IMR-90 (cell line): Measurements from ENCODE around the gene TSN. TPM values are rescaled to one million over a fixed set of nuclear protein-coding genes. Genes with fewer than 3 reads are reported as not detected.
"Not testable (repeated sequence)": the region's sequence is repeated elsewhere in the genome, so short reads cannot be mapped to it uniquely, and the experiment has no call there.

Experiments used
- ATAC-seq: fragments of 200-7000 bp; cut with Tn5 transposase; 2 replicates; pipeline ENCODE4 v1.9.1; 2020; ENCODE audit warnings: low read depth, mild to moderate bottlenecking, moderate library complexity
- BruUV-seq: library from RNA; stranded (reverse); fragments of 400-500 nt; replicated peaks from 2 replicates; lab custom pipeline; 2021; lab: Mats Ljungman, UMichigan
- CTCF ChIA-PET: fragments of 300-600 bp; formaldehyde crosslinking; extraction: SDS; loops from one replicate; lab custom pipeline; 2021; ENCODE audit warnings: antibody characterized with exemption; lab: Yijun Ruan, JAX
- POLR2A ChIA-PET: fragments of 300-600 bp; sonication (Branson Sonifier 250); formaldehyde crosslinking; loops from one replicate; lab custom pipeline; 2022; ENCODE audit warnings: antibody characterized with exemption; ENCODE audit not compliant: unreplicated experiment; lab: Charles Lee
- DNase-seq: peaks from one replicate; pipeline ENCODE4 v3.0.0; 2013
- H2AFZ ChIP-seq: replicated peaks from 2 replicates; pipeline ENCODE3; 2013; ENCODE audit warnings: low read length, mild to moderate bottlenecking; ENCODE audit not compliant: poor library complexity
- H2AK5ac ChIP-seq: 2 replicates; pipeline ENCODE4 v1.6.1; 2013; ENCODE audit warnings: low read depth, low read length, inconsistent platforms
- H2AK9ac ChIP-seq: replicated peaks from 2 replicates; pipeline ENCODE3; 2013; ENCODE audit warnings: mild to moderate bottlenecking, low read depth, low read length, moderate library complexity; ENCODE audit not compliant: poor library complexity
- H2BK120ac ChIP-seq: 2 replicates; pipeline ENCODE4 v1.6.1; 2013; ENCODE audit warnings: low read depth, low read length, inconsistent platforms
- H2BK15ac ChIP-seq: 3 replicates; pipeline ENCODE4 v1.6.1; 2013; ENCODE audit warnings: low read depth, low read length, inconsistent platforms
- H2BK20ac ChIP-seq: 2 replicates; pipeline ENCODE4 v1.6.1; 2013; ENCODE audit warnings: low read depth, mild to moderate bottlenecking, inconsistent platforms, low read length, moderate library complexity
- H2BK5ac ChIP-seq: 2 replicates; pipeline ENCODE4 v1.6.1; 2013; ENCODE audit warnings: mild to moderate bottlenecking, low read depth, low read length, inconsistent platforms; ENCODE audit not compliant: poor library complexity, severe bottlenecking
- H3K14ac ChIP-seq: replicated peaks from 2 replicates; pipeline ENCODE4 v1.6.1; 2013; ENCODE audit warnings: low read depth, low read length, inconsistent platforms
- H3K18ac ChIP-seq: 2 replicates; pipeline ENCODE4 v1.6.1; 2013; ENCODE audit warnings: low read depth, low read length, control low read depth
- H3K23ac ChIP-seq: 2 replicates; pipeline ENCODE4 v1.6.1; 2013; ENCODE audit warnings: low read depth, low read length, inconsistent platforms
- H3K27ac ChIP-seq: 2 replicates; pipeline ENCODE4 v1.5.1; 2013; ENCODE audit warnings: mild to moderate bottlenecking, control low read depth, low read length; ENCODE audit not compliant: insufficient read depth
- H3K27me3 ChIP-seq: 2 replicates; pipeline ENCODE4 v1.6.1; 2013; ENCODE audit warnings: low read length; ENCODE audit not compliant: control insufficient read depth, insufficient read depth
- H3K36me3 ChIP-seq: 2 replicates; pipeline ENCODE4 v1.6.1; 2013; ENCODE audit warnings: low read length, mixed read lengths; ENCODE audit not compliant: control insufficient read depth, insufficient read depth
- H3K4ac ChIP-seq: 2 replicates; pipeline ENCODE4 v1.6.1; 2013; ENCODE audit warnings: low read depth, low read length, inconsistent platforms
- H3K4me1 ChIP-seq: 2 replicates; pipeline ENCODE4 v1.6.1; 2013; ENCODE audit warnings: low read length, mixed read lengths; ENCODE audit not compliant: control insufficient read depth, insufficient read depth
- H3K4me2 ChIP-seq: 2 replicates; pipeline ENCODE4 v1.6.1; 2013; ENCODE audit warnings: low read depth, mild to moderate bottlenecking, control low read depth, low read length, moderate library complexity
- H3K4me3 ChIP-seq: 2 replicates; pipeline ENCODE4 v1.5.1; 2013; ENCODE audit warnings: low read depth, mild to moderate bottlenecking, control low read depth, low read length, moderate library complexity; ENCODE audit not compliant: insufficient read depth
- H3K56ac ChIP-seq: 2 replicates; pipeline ENCODE4 v1.6.1; 2013; ENCODE audit warnings: low read length, inconsistent platforms; ENCODE audit not compliant: insufficient read depth; ENCODE audit errors: extremely low read depth
- H3K79me1 ChIP-seq, 2 experiments: 2 replicates each; pipeline ENCODE4 v1.6.1; 2013; ENCODE audit warnings: low read length in 2 of 2, inconsistent platforms in 1 of 2, low read depth in 1 of 2
- H3K9ac ChIP-seq: 2 replicates; pipeline ENCODE4 v1.6.1; 2013; ENCODE audit warnings: low read depth, low read length, control low read depth
- H3K9me1 ChIP-seq: 2 replicates; pipeline ENCODE4 v1.6.1; 2013; ENCODE audit warnings: low read length, inconsistent platforms; ENCODE audit not compliant: insufficient read depth
- H3K9me3 ChIP-seq: 2 replicates; pipeline ENCODE4 v1.6.1; 2013; ENCODE audit warnings: low read length; ENCODE audit not compliant: control insufficient read depth, insufficient read depth
- H4K20me1 ChIP-seq: 2 replicates; pipeline ENCODE4 v1.6.1; 2013; ENCODE audit warnings: low read length, inconsistent platforms; ENCODE audit not compliant: insufficient read depth
- H4K5ac ChIP-seq: 2 replicates; pipeline ENCODE4 v1.6.1; 2013; ENCODE audit warnings: mild to moderate bottlenecking, low read depth, low read length, control low read depth
- H4K8ac ChIP-seq, 2 experiments: 2 replicates each; pipeline ENCODE4 v1.6.1; 2013; ENCODE audit warnings: low read depth in 2 of 2, low read length in 2 of 2, control low read depth in 1 of 2, inconsistent platforms in 1 of 2
- H4K91ac ChIP-seq: 2 replicates; pipeline ENCODE4 v1.6.1; 2013; ENCODE audit warnings: low read depth, low read length, inconsistent platforms; ENCODE audit not compliant: insufficient read depth
- BHLHE40 ChIP-seq: fragments of 150-350 bp; IDR thresholded peaks from 2 replicates; pipeline ENCODE4 v1.6.1; 2016; ENCODE audit warnings: mild to moderate bottlenecking, low read depth, low read length
- CEBPB ChIP-seq: IDR thresholded peaks from 2 replicates; pipeline ENCODE4 v1.6.1; 2012; ENCODE audit warnings: low read depth, low read length, improper control_type of control experiment
- MAFK ChIP-seq: IDR thresholded peaks from 2 replicates; pipeline ENCODE4 v1.6.1; 2012; ENCODE audit warnings: low read depth, low read length, improper control_type of control experiment
- MAZ ChIP-seq: IDR thresholded peaks from 2 replicates; pipeline ENCODE4 v1.6.1; 2012; ENCODE audit warnings: low read depth, mild to moderate bottlenecking, low read length, improper control_type of control experiment, moderate library complexity, borderline replicate concordance
- MXI1 ChIP-seq: IDR thresholded peaks from 2 replicates; pipeline ENCODE4 v1.6.1; 2012; ENCODE audit warnings: low read depth, mild to moderate bottlenecking, low read length, moderate library complexity, borderline replicate concordance
- POLR2A ChIP-seq: IDR thresholded peaks from 2 replicates; pipeline ENCODE4 v1.6.1; 2012; ENCODE audit warnings: mild to moderate bottlenecking, low read depth, low read length
- RAD21 ChIP-seq: IDR thresholded peaks from 2 replicates; pipeline ENCODE4 v1.6.1; 2012; ENCODE audit warnings: low read length, improper control_type of control experiment
- RCOR1 ChIP-seq: IDR thresholded peaks from 2 replicates; pipeline ENCODE4 v1.6.1; 2012; ENCODE audit warnings: mild to moderate bottlenecking, low read length, improper control_type of control experiment; ENCODE audit not compliant: insufficient replicate concordance
- WGBS, 2 experiments: methylation state at CpG; one replicate each; pipeline versions ENCODE4 v1.1.5 to v1.1.7; 2013; ENCODE audit warnings: missing lambda C conversion rate in 2 of 2; ENCODE audit not compliant: insufficient read length in 1 of 2; ENCODE audit errors: extremely low coverage in 2 of 2; 5-methylcytosine and 5-hydroxymethylcytosine counted together
- dilution Hi-C: fragments of 300-500 bp; cut with HindIII; formaldehyde crosslinking; loops from one replicate; pipeline ENCODE4 v1.14.3; 2018; ENCODE audit warnings: low sequenced_read_pairs; ENCODE audit not compliant: unreplicated experiment
- in situ Hi-C: fragments of 300-500 bp; cut with MboI; formaldehyde crosslinking; loops from 3 replicates; pipeline ENCODE4 v1.14.3; 2019; ENCODE audit warnings: low sequenced_read_pairs, inconsistent platforms, mixed read lengths
- intact Hi-C: fragments of 100-400 bp; cut with micrococcal nuclease; formaldehyde crosslinking; loops from 2 replicates; pipeline ENCODE4 v1.10.0; 2022
- polyA plus RNA-seq, 3 experiments: library from polyadenylated mRNA; depleted of rRNA; stranded (reverse); fragments of >200 nt; gene quantifications; 2 replicates each; pipeline ENCODE4 v1.2.3, GENCODE V29; 2012; ENCODE audit warnings: low replicate concordance in 1 of 3
- total RNA-seq: library from RNA; depleted of rRNA; stranded (reverse); fragments of >200 nt; gene quantifications from 2 replicates; pipeline ENCODE4 v1.2.3, GENCODE V29; 2012

The TSN gene
- total and polyA plus RNA-seq, 2 of the 4 experiments (the other 2 are of a cell fraction) = 31.0 to 56.3 TPM

GRCh38 chr2:121710470-121711170 lies 44.8 kb upstream of the TSN start:
- Histone ChIP-seq H3K18ac (peak overlapping the region; percentile 46), H2AK5ac (peak overlapping the region; percentile 81), H2BK20ac (peak overlapping the region; percentile 85), H3K4me3 (no peak overlapping the region), H3K9ac (no peak overlapping the region; the same call in 1 of the 2 replicates), H3K23ac (peak overlapping the region; percentile 39), H4K91ac (peak overlapping the region; percentile 90), H3K56ac (peak overlapping the region; percentile 33), H3K9me3 (no peaks in the 10 kb centered on the region), H3K27me3 (no peaks in the 10 kb centered on the region), H4K20me1 (no peaks in the 10 kb centered on the region), H3K4ac (peak overlapping the region; percentile 78), H3K27ac (peak overlapping the region; percentile 60; the same call in 1 of the 2 replicates), H3K14ac (peak overlapping the region; percentile 90), H4K5ac (peak overlapping the region; percentile 89), H2AK9ac (peak overlapping the region; percentile 37), H3K4me1 (peaks cover 10% of the 10 kb centered on the region), H3K9me1 (peaks cover 10% of the 10 kb centered on the region), H3K4me2 (peak overlapping the region; percentile 69), H2BK120ac (peak overlapping the region; percentile 84), H4K8ac (peak overlapping the region; percentile 54 to 85), H3K36me3 (no peaks in the 10 kb centered on the region), H2BK15ac (peak overlapping the region; percentile 88; the same call in 2 of the 3 replicates), H3K79me1 (no peaks in the 10 kb centered on the region), H2AFZ (peak overlapping the region; percentile 52), H2BK5ac (peak overlapping the region; percentile 48)
- TF ChIP-seq MAZ (no peak), MAFK (no peak), CEBPB (no peak), RAD21 (no peak), POLR2A (no peak), MXI1 (no peak), BHLHE40 (no peak), RCOR1 (no peak)
- dilution Hi-C loops = no loop called here
- ChIA-PET POLR2A (no interaction called here), CTCF (interaction anchor here (1.9 kb wide), 1 partner anchor 180 kb away, joined by 5 read pairs; the partner anchor contains the start of gene RNU4ATAC)
- ATAC-seq (peak; percentile 82), DNase-seq (no peak)
- WGBS, 2 experiments = no CpG with 5 or more reads among the region's 7 CpGs
- BruUV-seq = no TSS peak
- intact Hi-C loops = no loop called here
- in situ Hi-C loops = no loop called here

GRCh38 chr2:121711481-121711880 lies 44.0 kb upstream of the TSN start:
- H4K8ac ChIP-seq, H3K9me3 ChIP-seq, dilution Hi-C loops, BruUV-seq, H3K4me3 ChIP-seq, in situ Hi-C loops, H3K36me3 ChIP-seq, POLR2A ChIA-PET, H3K27me3 ChIP-seq, H3K79me1 ChIP-seq, intact Hi-C loops, H3K27ac ChIP-seq, H3K9ac ChIP-seq, H2BK15ac ChIP-seq, H2AK5ac ChIP-seq, H2AFZ ChIP-seq, H3K23ac ChIP-seq, H2BK5ac ChIP-seq, H4K20me1 ChIP-seq, H3K56ac ChIP-seq, H3K4ac ChIP-seq, H2AK9ac ChIP-seq, H3K4me2 ChIP-seq: not testable (repeated sequence)
- Histone ChIP-seq H3K9me1 (peaks cover 10% of the 10 kb centered on the region), H4K5ac (peak overlapping the region; percentile 55; the same call in 1 of the 2 replicates), H3K18ac (peak overlapping the region; percentile 71; the same call in 1 of the 2 replicates), H2BK20ac (peak overlapping the region; percentile 74; the same call in 1 of the 2 replicates), H4K91ac (peak overlapping the region; percentile 67; the same call in 1 of the 2 replicates), H3K4me1 (peaks cover 10% of the 10 kb centered on the region), H2BK120ac (peak overlapping the region; percentile 84), H3K14ac (peak overlapping the region; percentile 72; the same call in 1 of the 2 replicates)
- DNase-seq (peak; percentile 28), ATAC-seq (peak; percentile 46)
- CTCF ChIA-PET = interaction anchor here (1.9 kb wide), 1 partner anchor 181 kb away, joined by 5 read pairs; the partner anchor contains the start of gene RNU4ATAC
- WGBS, 2 experiments = no CpG with 5 or more reads among the region's 3 CpGs
